B cell (primary cell): ENCODE data around the gene PXK. TPM values are rescaled to one million over a fixed set of nuclear protein-coding genes. Genes with fewer than 3 reads are reported as not detected.
A peak's percentile ranks its signal among the peaks of the same experiment; 100 is the strongest.

Experiments
- ATAC-seq: fragments of 200-7000 bp; cut with Tn5 transposase; one replicate; pipeline ENCODE4 v1.10.0; 2021; ENCODE audit warnings: low read depth, mild to moderate bottlenecking, moderate number of reproducible peaks, moderate library complexity
- CTCF ChIA-PET: fragments of 350-600 bp; sonication (Branson Sonifier 250); formaldehyde crosslinking; loops from one replicate; lab custom pipeline; 2021; ENCODE audit warnings: antibody characterized with exemption, inconsistent platforms; lab: Charles Lee
- POLR2A ChIA-PET: fragments of 350-600 bp; sonication (Branson Sonifier 250); formaldehyde crosslinking; loops from one replicate; lab custom pipeline; 2021; ENCODE audit warnings: antibody characterized with exemption; lab: Charles Lee
- DNase-seq: peaks from one replicate; pipeline ENCODE4 v3.0.0; 2013
- H2AFZ ChIP-seq: 2 replicates; pipeline ENCODE4 v1.6.1; 2012; ENCODE audit warnings: mild to moderate bottlenecking, low read depth, low read length; ENCODE audit not compliant: insufficient read depth, poor library complexity, severe bottlenecking
- H3K27ac ChIP-seq, 2 donors: 1 replicate in 1 of 2; 2 replicates in 1 of 2; pipeline ENCODE4 v1.5.1; 2012 to 2013; ENCODE audit warnings: low read length in 2 of 2, mild to moderate bottlenecking in 2 of 2, moderate library complexity in 1 of 2
- H3K27me3 ChIP-seq, 4 experiments: fragments of 200-600 bp in 1 of 4; sonication (generic) in 1 of 4; replicated peaks in 1 of 4; 1 replicate in 2 of 4; 2 replicates in 2 of 4; pipeline versions ENCODE4 v1.6.1 to v1.7.0; 2013 to 2016; ENCODE audit warnings: low read length in 3 of 4, mild to moderate bottlenecking in 2 of 4, mixed read lengths in 1 of 4, moderate library complexity in 1 of 4; ENCODE audit not compliant: insufficient read depth in 4 of 4, control insufficient read depth in 3 of 4; ENCODE audit errors: control extremely low read depth in 1 of 4
- H3K36me3 ChIP-seq, 2 experiments: replicated peaks in 1 of 2; 1 replicate in 1 of 2; 2 replicates in 1 of 2; pipeline versions ENCODE4 v1.6.1 to v1.7.1; 2013; ENCODE audit warnings: low read length in 1 of 2; ENCODE audit not compliant: insufficient read depth in 2 of 2, control insufficient read depth in 1 of 2; ENCODE audit errors: control extremely low read depth in 1 of 2, extremely low read depth in 1 of 2
- H3K4me1 ChIP-seq, 2 donors: fragments of 200-600 bp in 1 of 2; sonication (generic) in 1 of 2; 1 replicate in 1 of 2; 2 replicates in 1 of 2; pipeline versions ENCODE4 v1.5.1 to v1.6.1; 2013 to 2017; ENCODE audit warnings: low read length in 2 of 2; ENCODE audit not compliant: control insufficient read depth in 2 of 2, insufficient read depth in 2 of 2
- H3K4me2 ChIP-seq: replicated peaks from 2 replicates; pipeline ENCODE3; 2012; ENCODE audit warnings: mild to moderate bottlenecking, low read depth, low read length; ENCODE audit not compliant: poor library complexity, severe bottlenecking
- H3K4me3 ChIP-seq, 5 experiments: fragments of 200-600 bp in 1 of 5; sonication (generic) in 1 of 5; 1 replicate in 3 of 5; 2 replicates in 2 of 5; pipeline versions ENCODE4 v1.5.1 to v1.7.0; 2011 to 2016; ENCODE audit warnings: low read length in 4 of 5, mild to moderate bottlenecking in 4 of 5, low read depth in 2 of 5, control low read depth in 1 of 5, moderate library complexity in 1 of 5; ENCODE audit not compliant: insufficient read depth in 1 of 5; ENCODE audit errors: control extremely low read depth in 1 of 5, extremely low read depth in 1 of 5
- H3K79me2 ChIP-seq: fragments of 200-600 bp; sonication (generic); one replicate; pipeline ENCODE4 v1.6.0; 2016; ENCODE audit warnings: low read length; ENCODE audit not compliant: control insufficient read depth, insufficient read depth
- H3K9ac ChIP-seq: fragments of 200-600 bp; sonication (generic); 2 replicates; pipeline ENCODE4 v1.6.1; 2017; ENCODE audit warnings: mild to moderate bottlenecking, low read length, moderate library complexity
- H3K9me3 ChIP-seq, 3 donors: one replicate each; pipeline versions ENCODE4 v1.6.1 to v1.7.1; 2013; ENCODE audit warnings: low read length in 2 of 3; ENCODE audit not compliant: control insufficient read depth in 2 of 3, insufficient read depth in 1 of 3; ENCODE audit errors: control extremely low read depth in 1 of 3
- H4K20me1 ChIP-seq: 2 replicates; pipeline ENCODE4 v1.6.0; 2012; ENCODE audit warnings: mild to moderate bottlenecking, low read length; ENCODE audit not compliant: insufficient read depth, control insufficient read depth, poor library complexity, severe bottlenecking
- H3K27ac Mint-ChIP-seq: one replicate; pipeline ENCODE4 v1.8.0; 2021; ENCODE audit warnings: mixed read lengths
- H3K27me3 Mint-ChIP-seq: one replicate; pipeline ENCODE4 v1.8.0; 2021; ENCODE audit warnings: mixed read lengths
- H3K4me1 Mint-ChIP-seq: one replicate; pipeline ENCODE4 v1.8.0; 2021; ENCODE audit warnings: mixed read lengths
- H3K4me3 Mint-ChIP-seq: one replicate; pipeline ENCODE4 v1.8.0; 2021; ENCODE audit warnings: mixed read lengths
- H3K9me3 Mint-ChIP-seq: one replicate; pipeline ENCODE4 v1.8.0; 2022; ENCODE audit warnings: mixed read lengths; ENCODE audit not compliant: insufficient read depth
- EZH2 ChIP-seq: IDR thresholded peaks from 2 replicates; pipeline ENCODE4 v1.6.1; 2012; ENCODE audit warnings: borderline replicate concordance, low read depth, mild to moderate bottlenecking, moderate library complexity, low read length; ENCODE audit not compliant: insufficient read depth, poor library complexity, severe bottlenecking
- WGBS: methylation state at CpG from one replicate; pipeline ENCODE4 v1.1.5; 2013; ENCODE audit warnings: missing lambda C conversion rate; ENCODE audit not compliant: insufficient coverage; 5-methylcytosine and 5-hydroxymethylcytosine counted together
- intact Hi-C: fragments of 100-400 bp; cut with micrococcal nuclease; formaldehyde crosslinking; loops from one replicate; pipeline ENCODE4 v1.10.0; 2022
- polyA plus RNA-seq: library from polyadenylated mRNA; depleted of rRNA; stranded (reverse); fragments of >200 nt; gene quantifications from 2 replicates; pipeline ENCODE4 v1.2.3, GENCODE V29; 2012
- total RNA-seq, 2 donors: library from RNA; stranded (reverse); fragments of 120-200 nt in 1 of 2; gene quantifications; 1 replicate in 1 of 2; 2 replicates in 1 of 2; pipeline versions ENCODE4 v1.2.3 to v1.2.4, GENCODE V29; 2013 to 2022
- TF ChIP-seq, protein P1 (sequence below): fragments of 200-600 bp; IDR thresholded peaks from one replicate; pipeline ENCODE4 v1.8.0; 2022; ENCODE audit warnings: antibody characterized with exemption, mild to moderate bottlenecking

Gene PXK
- total and polyA plus RNA-seq, 2 donors (not counting 1 experiment from before 2014, with no cell fraction given) = 46.8 to 104 TPM

DNA sequence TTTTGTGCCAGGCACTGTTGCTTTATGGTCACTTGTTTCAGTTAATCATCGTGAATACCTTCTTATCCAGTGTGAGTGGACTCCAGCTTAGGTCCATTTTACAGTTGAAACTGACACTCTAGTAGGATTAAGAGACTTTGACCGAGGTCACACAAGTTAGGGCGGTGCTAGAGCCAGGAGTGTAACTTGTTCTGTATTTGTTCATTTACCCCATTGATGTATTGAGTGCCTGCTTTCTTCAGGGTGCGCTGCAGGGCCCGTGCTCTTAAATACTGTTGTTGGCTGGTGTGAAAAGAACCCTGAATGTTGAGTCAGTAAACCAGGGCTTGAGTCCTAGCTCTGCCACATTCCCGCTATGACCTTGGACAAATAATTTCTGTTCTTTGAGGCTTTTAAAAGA lies 85.5 kb downstream of the PXK start:
- ATAC-seq (no peak), DNase-seq (no peak)
- H4K20me1 ChIP-seq = no peaks in the 10 kb centered on the region
- H3K36me3 ChIP-seq = peaks cover 17 to 70% of the 10 kb centered on the region in 2 experiments
- no peaks in the 10 kb centered on the region for H3K9me3 ChIP-seq
- peaks cover 11 to 29% of the 10 kb centered on the region in 2 donors for H3K4me1 ChIP-seq
- peak overlapping the region; percentile 9 for H3K9ac ChIP-seq
- H3K4me1 Mint-ChIP-seq = peaks cover 47% of the 10 kb centered on the region
- H3K27me3 ChIP-seq = no peaks in the 10 kb centered on the region
- 97% methylated on average over 5 of the region's 6 CpGs for WGBS
- no peak overlapping the region for H2AFZ ChIP-seq
- no peak overlapping the region for H3K4me2 ChIP-seq
- H3K4me3 Mint-ChIP-seq = no peak overlapping the region
- ChIA-PET CTCF (interaction anchor here (0.9 to 5.1 kb wide), 12 partner anchors 10 to 111 kb away, joined by 3 to 81 read pairs (median 4); partner anchors contain the start of genes HTD2, PXK and RPP14), POLR2A (interaction anchor here (0.6 kb wide), 1 partner anchor 51 kb away, joined by 4 read pairs; no protein-coding TSS in a partner anchor)
- intact Hi-C loops = loop anchor here (2.0 kb wide), 1 partner anchor 15 kb away; the partner anchor contains the start of gene PDHB
- peak overlapping the region in 1 of 2 donors; percentile 68 for H3K27ac ChIP-seq
- H3K9me3 Mint-ChIP-seq = no peaks in the 10 kb centered on the region
- H3K27me3 Mint-ChIP-seq = no peaks in the 10 kb centered on the region
- no peak overlapping the region for H3K4me3 ChIP-seq
- H3K27ac Mint-ChIP-seq = peak overlapping the region; percentile 84
- TF ChIP-seq, protein P1, sequence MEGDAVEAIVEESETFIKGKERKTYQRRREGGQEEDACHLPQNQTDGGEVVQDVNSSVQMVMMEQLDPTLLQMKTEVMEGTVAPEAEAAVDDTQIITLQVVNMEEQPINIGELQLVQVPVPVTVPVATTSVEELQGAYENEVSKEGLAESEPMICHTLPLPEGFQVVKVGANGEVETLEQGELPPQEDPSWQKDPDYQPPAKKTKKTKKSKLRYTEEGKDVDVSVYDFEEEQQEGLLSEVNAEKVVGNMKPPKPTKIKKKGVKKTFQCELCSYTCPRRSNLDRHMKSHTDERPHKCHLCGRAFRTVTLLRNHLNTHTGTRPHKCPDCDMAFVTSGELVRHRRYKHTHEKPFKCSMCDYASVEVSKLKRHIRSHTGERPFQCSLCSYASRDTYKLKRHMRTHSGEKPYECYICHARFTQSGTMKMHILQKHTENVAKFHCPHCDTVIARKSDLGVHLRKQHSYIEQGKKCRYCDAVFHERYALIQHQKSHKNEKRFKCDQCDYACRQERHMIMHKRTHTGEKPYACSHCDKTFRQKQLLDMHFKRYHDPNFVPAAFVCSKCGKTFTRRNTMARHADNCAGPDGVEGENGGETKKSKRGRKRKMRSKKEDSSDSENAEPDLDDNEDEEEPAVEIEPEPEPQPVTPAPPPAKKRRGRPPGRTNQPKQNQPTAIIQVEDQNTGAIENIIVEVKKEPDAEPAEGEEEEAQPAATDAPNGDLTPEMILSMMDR = no peak
- no peak for TF ChIP-seq EZH2
- H3K79me2 ChIP-seq = peaks cover 22% of the 10 kb centered on the region

DNA sequence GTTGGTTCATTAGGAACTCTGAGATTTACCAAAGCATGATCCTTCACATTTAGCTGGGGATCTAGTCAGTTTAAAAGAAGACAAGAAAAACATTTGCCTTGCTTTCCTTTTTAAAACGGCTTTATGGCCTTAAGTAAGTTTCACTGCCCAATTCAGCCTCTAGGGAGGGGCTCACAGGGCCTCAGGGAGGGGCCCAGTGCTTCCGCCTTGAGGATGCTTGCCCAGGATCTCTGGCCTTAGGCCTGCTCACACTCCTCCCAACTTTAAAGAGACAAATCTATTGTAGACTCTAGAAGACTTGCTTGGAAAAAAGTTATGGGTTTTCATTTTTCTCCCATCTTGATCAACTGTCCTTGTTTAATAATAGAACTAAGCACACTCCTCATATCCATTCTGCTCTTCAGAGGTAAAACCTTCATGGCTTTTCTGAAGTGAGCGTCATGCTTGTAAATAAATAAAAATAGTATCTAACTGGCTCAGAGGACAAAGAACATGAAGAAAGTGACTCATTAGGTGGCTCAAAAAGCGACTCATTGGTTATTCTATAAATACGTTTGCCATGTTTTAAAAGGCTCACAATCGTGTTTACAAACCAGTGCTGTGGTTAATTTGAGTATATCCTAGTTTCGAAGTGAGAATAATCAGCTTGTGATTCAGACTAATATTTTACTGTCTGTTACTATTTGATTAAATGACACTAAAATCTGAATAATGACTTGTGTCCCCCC lies 87.3 kb downstream of the PXK start:
- peak; percentile 68 for ATAC-seq
- intact Hi-C loops = loop anchor here (2.0 kb wide), 1 partner anchor 13 kb away; the partner anchor contains the start of gene PDHB

More for the DNA sequence above, 87.3 kb downstream of the PXK start:
- Histone ChIP-seq H3K36me3 (peaks cover 17 to 78% of the 10 kb centered on the region in 2 experiments), H3K9me3 (no peaks in the 10 kb centered on the region), H2AFZ (no peak overlapping the region), H3K4me2 (peak overlapping the region; percentile 7), H3K79me2 (peaks cover 19% of the 10 kb centered on the region), H3K9ac (no peak overlapping the region), H4K20me1 (no peaks in the 10 kb centered on the region), H3K4me3 (no peak overlapping the region), H3K4me1 (peaks cover 6 to 25% of the 10 kb centered on the region in 2 donors), H3K27me3 (no peaks in the 10 kb centered on the region), H3K27ac (peak overlapping the region; percentile 42 to 69)
- ChIA-PET POLR2A (interaction anchor here (1.6 kb wide), 1 partner anchor 86 kb away, joined by 3 read pairs; no protein-coding TSS in a partner anchor), CTCF (interaction anchor here (0.7 to 1.3 kb wide), 4 partner anchors 13 to 113 kb away, joined by 3 to 4 read pairs (median 3); no protein-coding TSS in a partner anchor)
- Mint-ChIP-seq H3K27ac (peak overlapping the region; percentile 84), H3K9me3 (no peaks in the 10 kb centered on the region), H3K27me3 (no peaks in the 10 kb centered on the region), H3K4me3 (peak overlapping the region; percentile 54), H3K4me1 (peaks cover 37% of the 10 kb centered on the region)
- TF ChIP-seq, protein P1 = no peak
- no peak for TF ChIP-seq EZH2
- DNase-seq = no peak
- 63% methylated on average over 1 of the region's 7 CpGs for WGBS
